LNCaP clone FGC (cell line): Measurements from ENCODE around the gene ADAM10.

ENCODE experiments used
- DNase-seq: peaks from one replicate; pipeline ENCODE4 v3.0.0-alpha.2; 2011; ENCODE audit warnings: low read depth
- H3K4me3 ChIP-seq: 2 replicates; pipeline ENCODE4 v1.5.1; 2011; ENCODE audit warnings: mild to moderate bottlenecking, low read depth, low read length, control low read depth
- CTCF ChIP-seq: IDR thresholded peaks from 2 replicates; pipeline ENCODE4 v1.5.1; 2012; ENCODE audit warnings: mild to moderate bottlenecking; ENCODE audit not compliant: control insufficient read depth, insufficient read depth; ENCODE audit errors: extremely low read depth

ADAM10 gene

GRCh38 chr15:58562135-58562534 lies 187.4 kb downstream of the ADAM10 start:
- DNase-seq, result no peak
- TF ChIP-seq CTCF, result no peak
- no peak overlapping the region for H3K4me3 ChIP-seq

- no peak for DNase-seq
- TF ChIP-seq CTCF, result no peak
- no peak overlapping the region for H3K4me3 ChIP-seq
These were observed 188.2 kb downstream of the ADAM10 start for GRCh38 chr15:58561321-58561720.

GRCh38 chr15:58559904-58560588 lies 189.5 kb downstream of the ADAM10 start:
- TF ChIP-seq CTCF, result no peak
- DNase-seq, result no peak
- no peak overlapping the region for H3K4me3 ChIP-seq

- no peak overlapping the region for H3K4me3 ChIP-seq
- no peak for DNase-seq
- TF ChIP-seq CTCF, result no peak
These were observed 190.7 kb downstream of the ADAM10 start for GRCh38 chr15:58558777-58559176.

- DNase-seq, result no peak
- TF ChIP-seq CTCF, result no peak
- H3K4me3 ChIP-seq, result no peak overlapping the region
These were observed 193.0 kb downstream of the ADAM10 start for GRCh38 chr15:58556541-58556940.

GRCh38 chr15:58556028-58556361 lies 193.5 kb downstream of the ADAM10 start:
- H3K4me3 ChIP-seq, result no peak overlapping the region
- no peak for DNase-seq
- TF ChIP-seq CTCF, result no peak
